Measurements from ENCODE around the gene TFEC.
"Not testable (repeated sequence)": the region's sequence is repeated elsewhere in the genome, so short reads cannot be mapped to it uniquely, and the experiment has no call there.

Gene TFEC

GRCh38 chr7:116030651-116031276, at the start of gene TFEC:
Gene TFEC, minus strand, starts transcription at chr7:116030763. Its CDS starts 46,322 bp downstream, at chr7:115984441.
- Histone ChIP-seq H3K4me3 (peak within 1 kb of the TSS in 1 of 7 experiments; percentile 13), H3K27ac (peak within 1 kb of the TSS in 3 of 21 experiments; percentile 10 to 47 (median 17))

GRCh38 chr7:116075351-116076145, 45.0 kb upstream of the TFEC start:
- H3K27ac ChIP-seq = no peak overlapping the region
- no peak overlapping the region for H3K4me3 ChIP-seq

- H3K27ac ChIP-seq = no peak overlapping the region
- H3K4me3 ChIP-seq = no peak overlapping the region
Measured at GRCh38 chr7:116071629-116072028, 41.1 kb upstream of the TFEC start.

- no peak overlapping the region for H3K4me3 ChIP-seq
- no peak overlapping the region for H3K27ac ChIP-seq
Measured at GRCh38 chr7:116064179-116064578, 33.6 kb upstream of the TFEC start.

GRCh38 chr7:116062666-116063065, 32.1 kb upstream of the TFEC start:
- Histone ChIP-seq H3K4me3 (no peak overlapping the region), H3K27ac (no peak overlapping the region)

- no peak overlapping the region for H3K4me3 ChIP-seq
- H3K27ac ChIP-seq = no peak overlapping the region
Measured at GRCh38 chr7:116052006-116052405, 21.4 kb upstream of the TFEC start.

- not testable (repeated sequence) for H3K27ac ChIP-seq, H3K4me3 ChIP-seq
Measured at GRCh38 chr7:116047261-116047660, 16.7 kb upstream of the TFEC start.

GRCh38 chr7:116045532-116045931, 15.0 kb upstream of the TFEC start:
- H3K27ac ChIP-seq = no peak overlapping the region
- H3K4me3 ChIP-seq = no peak overlapping the region

GRCh38 chr7:116041615-116042014, 11.1 kb upstream of the TFEC start:
- Histone ChIP-seq H3K27ac (no peak overlapping the region), H3K4me3 (no peak overlapping the region)

GRCh38 chr7:116037401-116037800, 6.8 kb upstream of the TFEC start:
- Histone ChIP-seq H3K27ac (no peak overlapping the region), H3K4me3 (no peak overlapping the region)

GRCh38 chr7:116034411-116034810, 3.8 kb upstream of the TFEC start:
- no peak overlapping the region for H3K4me3 ChIP-seq

GRCh38 chr7:116032886-116033285, 2.3 kb upstream of the TFEC start:
- H3K4me3 ChIP-seq = no peak overlapping the region

More at GRCh38 chr7:116034411-116034810, 3.8 kb upstream of the TFEC start:
- no peak overlapping the region for H3K27ac ChIP-seq

GRCh38 chr7:116028787-116029186, 1.8 kb downstream of the TFEC start:
- H3K27ac ChIP-seq = peak overlapping the region in 3 of 21 experiments; percentile 12 to 44 (median 18)
- H3K4me3 ChIP-seq = peak overlapping the region in 1 of 7 experiments; percentile 0

More at GRCh38 chr7:116032886-116033285, 2.3 kb upstream of the TFEC start:
- H3K27ac ChIP-seq = no peak overlapping the region

- Histone ChIP-seq H3K4me3 (no peak overlapping the region), H3K27ac (no peak overlapping the region)
Measured at GRCh38 chr7:116027786-116028185, 2.8 kb downstream of the TFEC start.

- Histone ChIP-seq H3K4me3 (no peak overlapping the region), H3K27ac (peak overlapping the region in 4 of 21 experiments; percentile 9 to 50 (median 32))
Measured at GRCh38 chr7:116024826-116025809, 5.4 kb downstream of the TFEC start.

- H3K27ac ChIP-seq = no peak overlapping the region
Measured at GRCh38 chr7:116021237-116021636, 9.3 kb downstream of the TFEC start.

GRCh38 chr7:116018731-116019130, 11.8 kb downstream of the TFEC start:
- H3K4me3 ChIP-seq = no peak overlapping the region
- H3K27ac ChIP-seq = no peak overlapping the region

More at GRCh38 chr7:116021237-116021636, 9.3 kb downstream of the TFEC start:
- H3K4me3 ChIP-seq = no peak overlapping the region

- no peak overlapping the region for H3K27ac ChIP-seq
- H3K4me3 ChIP-seq = no peak overlapping the region
Measured at GRCh38 chr7:116013675-116014074, 16.9 kb downstream of the TFEC start.

- H3K4me3 ChIP-seq = no peak overlapping the region
- no peak overlapping the region for H3K27ac ChIP-seq
Measured at GRCh38 chr7:116011584-116011983, 19.0 kb downstream of the TFEC start.

- not testable (repeated sequence) for H3K4me3 ChIP-seq
Measured at GRCh38 chr7:116004762-116005161, 25.8 kb downstream of the TFEC start.

More at GRCh38 chr7:116004762-116005161, 25.8 kb downstream of the TFEC start:
- H3K27ac ChIP-seq = not testable (repeated sequence)

All from skin epidermis (tissue), 12 donors.